ENCODE results near the gene BCAN.
"Not testable (repeated sequence)": the region's sequence is repeated elsewhere in the genome, so short reads cannot be mapped to it uniquely, and the experiment has no call there.

BCAN gene

GRCh38 chr1:156641761-156642264 is at the start of gene BCAN:
BCAN (plus strand) TSS chr1:156642117; CDS start chr1:156646055, 3,938 bp downstream.
- no peak for DNase-seq (ENCODE audit: low read depth, low spot score)

- DNase-seq (ENCODE audit: low read depth, low spot score): no peak
Observed at GRCh38 chr1:156592158-156592909, 49.6 kb upstream of the BCAN start.

- no peak for DNase-seq (ENCODE audit: low read depth, low spot score)
Observed at GRCh38 chr1:156592910-156593660, 48.8 kb upstream of the BCAN start.

GRCh38 chr1:156593661-156593989 is 48.3 kb upstream of the BCAN start:
- DNase-seq (ENCODE audit: low read depth, low spot score): no peak

- no peak for DNase-seq (ENCODE audit: low read depth, low spot score)
Observed at GRCh38 chr1:156594190-156594589, 47.7 kb upstream of the BCAN start.

- DNase-seq (ENCODE audit: low read depth, low spot score): no peak
Observed at GRCh38 chr1:156595016-156595415, 46.9 kb upstream of the BCAN start.

- DNase-seq (ENCODE audit: low read depth, low spot score): no peak
Observed at GRCh38 chr1:156596426-156596825, 45.5 kb upstream of the BCAN start.

- no peak for DNase-seq (ENCODE audit: low read depth, low spot score)
Observed at GRCh38 chr1:156598125-156598524, 43.8 kb upstream of the BCAN start.

GRCh38 chr1:156598731-156599432 is 43.0 kb upstream of the BCAN start:
- DNase-seq (ENCODE audit: low read depth, low spot score): no peak

GRCh38 chr1:156599811-156600210 is 42.1 kb upstream of the BCAN start:
- DNase-seq (ENCODE audit: low read depth, low spot score): no peak

- no peak for DNase-seq (ENCODE audit: low read depth, low spot score)
Observed at GRCh38 chr1:156600733-156601121, 41.2 kb upstream of the BCAN start.

GRCh38 chr1:156601122-156601830 is 40.6 kb upstream of the BCAN start, which contains the start of gene GPATCH4:
GPATCH4 (minus strand) TSS chr1:156601479.
- DNase-seq (ENCODE audit: low read depth, low spot score): peak; percentile 42

GRCh38 chr1:156601892-156602291 is 40.0 kb upstream of the BCAN start:
- DNase-seq (ENCODE audit: low read depth, low spot score): no peak

- no peak for DNase-seq (ENCODE audit: low read depth, low spot score)
Observed at GRCh38 chr1:156602557-156602993, 39.3 kb upstream of the BCAN start.

GRCh38 chr1:156607344-156607743 is 34.6 kb upstream of the BCAN start:
- DNase-seq (ENCODE audit: low read depth, low spot score): not testable (repeated sequence)

- DNase-seq (ENCODE audit: low read depth, low spot score): no peak
Observed at GRCh38 chr1:156608036-156608674, 33.8 kb upstream of the BCAN start.

GRCh38 chr1:156608981-156609380 is 32.9 kb upstream of the BCAN start:
- DNase-seq (ENCODE audit: low read depth, low spot score): no peak

- not testable (repeated sequence) for DNase-seq (ENCODE audit: low read depth, low spot score)
Observed at GRCh38 chr1:156610072-156610471, 31.8 kb upstream of the BCAN start.

GRCh38 chr1:156612666-156613065 is 29.3 kb upstream of the BCAN start:
- no peak for DNase-seq (ENCODE audit: low read depth, low spot score)

GRCh38 chr1:156615946-156616345 is 26.0 kb upstream of the BCAN start:
- DNase-seq (ENCODE audit: low read depth, low spot score): no peak

GRCh38 chr1:156616463-156616862 is 25.5 kb upstream of the BCAN start:
- no peak for DNase-seq (ENCODE audit: low read depth, low spot score)

Data from brain pericyte (primary cell).